CD4-positive, alpha-beta T cell treated with Interferon alpha-2 for 1 hour (primary cell): ENCODE results near the gene NTN1.

Source experiments
- DNase-seq, 2 donors: peaks; one replicate each; pipeline ENCODE4 v3.0.0-alpha.2; 2020 to 2022

The NTN1 gene

GRCh38 chr17:9169116-9169515 lies 147.8 kb downstream of the NTN1 start:
- no peak for DNase-seq

DNA sequence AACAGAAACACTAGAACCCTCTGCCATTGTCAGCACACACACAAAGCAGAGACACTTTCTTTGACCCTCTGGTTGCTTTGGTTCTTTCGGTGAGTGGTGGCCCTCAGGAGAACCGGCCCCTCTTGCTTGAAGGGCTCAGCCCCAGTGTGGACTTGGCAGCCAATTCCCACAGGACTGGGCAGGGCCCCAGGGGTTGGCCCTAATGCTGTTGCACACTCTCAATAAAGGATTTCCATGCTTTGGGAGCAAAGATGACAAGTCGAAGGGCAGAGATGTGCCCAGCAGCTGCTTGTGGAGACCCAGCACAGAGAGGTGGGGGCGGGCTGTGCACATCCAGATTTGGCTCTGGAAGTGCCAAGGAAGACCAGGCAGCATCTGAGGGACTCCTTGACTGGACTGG lies 149.0 kb downstream of the NTN1 start:
- no peak for DNase-seq

GRCh38 chr17:9170853-9171252 lies 149.5 kb downstream of the NTN1 start:
- DNase-seq = no peak

DNA sequence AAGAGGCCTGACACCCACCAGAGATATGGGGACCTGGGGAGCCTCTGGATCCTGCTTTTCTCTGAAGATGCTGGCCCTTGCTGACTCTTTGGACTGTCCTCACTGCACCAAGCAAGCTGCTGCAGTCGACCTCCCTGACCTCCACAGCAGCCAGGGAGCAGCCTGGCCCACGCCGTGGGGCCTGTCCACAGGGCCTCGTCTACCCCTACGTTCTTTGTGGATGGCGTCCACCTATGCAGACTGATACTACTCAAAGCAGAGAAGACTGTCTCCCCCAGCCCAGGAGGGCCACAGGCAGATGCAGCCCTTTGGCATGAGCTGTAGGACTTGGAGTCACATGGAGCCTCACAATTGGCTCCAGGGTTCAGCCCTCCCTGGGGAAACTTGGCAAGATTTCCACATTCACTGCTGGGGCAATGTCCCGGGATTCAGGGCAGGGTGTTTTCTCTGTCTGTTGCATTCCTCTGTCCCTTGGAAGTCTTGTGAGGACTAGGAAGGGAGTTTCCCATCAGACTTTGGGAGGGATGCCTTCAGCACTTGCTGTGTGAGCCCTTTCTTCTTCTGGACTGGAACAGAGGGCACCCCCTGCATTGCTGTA lies 152.2 kb downstream of the NTN1 start:
- no peak for DNase-seq

GRCh38 chr17:9174312-9174711 lies 153.0 kb downstream of the NTN1 start:
- DNase-seq = no peak

- no peak for DNase-seq
These were observed 153.7 kb downstream of the NTN1 start for GRCh38 chr17:9174779-9175574.

DNA sequence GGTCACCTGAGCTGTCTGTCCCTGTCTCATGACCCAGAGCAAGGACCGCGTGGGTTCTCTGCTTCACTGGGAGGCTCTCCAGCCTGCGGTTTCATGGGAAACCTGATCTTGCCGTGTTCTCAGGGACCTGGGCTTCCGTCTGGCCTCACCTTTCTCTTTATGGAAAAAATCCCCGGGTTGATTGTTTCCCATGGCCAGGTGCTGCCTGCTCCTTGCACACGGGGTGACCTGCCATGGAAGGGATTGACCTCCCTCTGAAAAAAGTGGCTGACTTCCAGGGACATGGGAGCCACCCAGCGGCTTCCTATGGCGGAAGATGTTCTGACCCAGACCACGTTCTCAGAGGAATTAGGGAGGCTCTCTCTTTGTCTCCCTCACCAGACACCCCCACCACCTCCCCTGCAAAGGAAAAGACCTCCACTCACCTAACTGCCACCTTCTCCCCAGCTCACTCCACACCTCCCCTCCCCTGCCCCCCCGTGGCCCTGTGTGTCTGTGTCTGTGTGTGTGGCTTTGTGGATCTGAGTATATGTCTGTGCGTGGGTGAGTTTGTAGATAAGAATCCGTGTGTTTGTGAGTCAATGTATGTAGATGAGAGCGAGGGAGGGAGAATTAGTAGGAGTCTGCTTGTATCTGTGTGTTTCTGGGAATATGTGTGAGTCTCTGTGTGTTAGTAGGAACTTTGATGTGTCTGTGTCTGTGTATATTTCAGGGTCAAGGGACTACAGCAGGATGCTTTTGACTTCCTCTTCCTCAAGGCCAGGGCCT lies 154.6 kb downstream of the NTN1 start:
- DNase-seq = no peak

DNA sequence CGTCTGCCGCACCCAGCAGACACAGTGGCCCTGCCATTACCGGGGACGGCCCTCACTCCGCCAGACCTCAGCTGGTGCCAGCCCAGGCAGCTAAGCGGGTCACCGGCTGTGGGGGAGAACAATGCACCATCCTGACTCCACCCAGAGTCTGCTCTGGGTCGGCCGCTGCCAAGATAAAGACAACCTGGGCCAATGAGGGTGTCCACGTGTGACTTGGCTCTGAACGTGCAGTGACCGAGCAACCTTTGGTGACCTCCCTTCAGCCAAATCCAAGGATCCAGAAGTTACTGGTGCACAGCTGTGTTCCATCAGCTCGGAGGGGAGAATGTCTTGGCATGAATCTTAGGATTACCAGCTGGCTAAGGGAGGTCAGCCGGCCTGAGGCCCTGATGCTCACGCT lies 155.9 kb downstream of the NTN1 start:
- DNase-seq = no peak

DNA sequence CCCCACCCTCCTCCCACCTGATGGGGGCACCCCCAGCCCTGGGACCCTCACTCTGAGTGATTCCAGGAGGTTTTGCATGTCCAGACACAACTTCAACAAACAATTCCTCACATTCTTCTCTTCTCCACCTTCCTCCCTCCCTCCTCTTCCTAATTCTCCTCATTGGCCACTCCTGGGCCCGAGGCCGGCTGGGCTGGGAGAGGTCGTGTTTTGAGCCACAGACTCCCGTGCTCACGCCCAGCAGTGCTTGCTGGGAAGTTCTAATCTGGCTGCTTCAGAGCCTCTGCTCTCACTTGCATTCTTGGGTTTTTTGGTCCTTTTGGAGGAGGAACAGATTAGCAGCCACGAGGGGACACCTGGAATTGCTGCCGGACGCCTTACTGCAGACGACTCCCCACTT lies 157.0 kb downstream of the NTN1 start:
- no peak for DNase-seq

DNA sequence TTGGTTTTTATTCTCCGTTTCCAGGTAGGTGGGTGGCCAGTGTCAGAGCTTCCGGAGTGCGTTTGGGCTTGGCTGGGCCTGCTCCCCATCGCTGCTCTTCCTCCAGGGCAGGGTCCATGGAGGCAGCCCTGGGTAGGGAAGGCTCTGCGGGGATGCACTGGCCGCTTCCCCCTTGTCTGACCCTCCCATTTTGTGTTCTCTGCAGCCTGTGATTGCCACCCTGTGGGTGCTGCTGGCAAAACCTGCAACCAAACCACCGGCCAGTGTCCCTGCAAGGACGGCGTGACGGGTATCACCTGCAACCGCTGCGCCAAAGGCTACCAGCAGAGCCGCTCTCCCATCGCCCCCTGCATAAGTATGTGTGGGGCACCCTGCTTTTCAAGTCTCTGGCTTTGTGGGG lies 158.3 kb downstream of the NTN1 start:
- DNase-seq = no peak

GRCh38 chr17:9181640-9182039 lies 160.3 kb downstream of the NTN1 start:
- DNase-seq = no peak

DNA sequence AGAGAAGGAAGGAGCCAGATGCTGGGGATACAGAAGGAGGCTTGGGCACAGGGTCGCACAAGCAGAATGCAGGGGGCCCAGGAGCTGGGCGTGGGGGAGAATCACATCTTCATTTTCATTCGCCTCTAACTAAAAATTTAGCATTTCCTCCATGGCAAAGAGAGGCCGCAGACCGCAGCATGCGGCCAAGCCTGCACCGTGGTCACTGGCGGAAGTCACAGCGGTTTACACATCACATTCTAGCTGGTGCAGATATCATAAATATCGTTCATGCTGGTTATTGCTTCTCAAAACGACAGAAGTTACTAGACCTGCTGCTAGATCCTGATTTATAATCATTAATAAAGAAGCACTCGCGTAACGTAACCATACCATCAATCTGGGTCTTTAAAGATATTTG lies 162.0 kb downstream of the NTN1 start:
- peak in 1 of 2 donors; percentile 28 for DNase-seq

DNA sequence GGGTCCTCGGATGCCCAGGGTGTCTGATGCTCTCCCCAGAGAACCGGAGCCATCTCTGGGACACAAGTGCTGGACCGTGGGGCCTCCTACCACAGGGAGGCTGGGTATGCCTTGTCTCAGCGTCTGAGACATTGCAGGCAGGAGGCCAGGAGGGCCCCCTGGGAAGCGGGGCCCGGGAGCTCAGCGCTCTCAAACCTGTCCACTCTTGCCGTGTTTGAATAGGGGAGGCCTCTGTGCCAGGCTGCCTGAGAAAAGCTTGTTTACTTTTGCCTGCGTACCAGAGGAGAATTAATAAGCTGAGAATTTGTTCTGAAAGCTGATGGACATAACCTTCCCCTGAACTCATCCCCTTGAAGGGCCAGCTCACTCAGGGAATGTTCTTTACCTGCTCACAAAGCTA lies 163.8 kb downstream of the NTN1 start:
- DNase-seq = no peak

- DNase-seq = no peak
These were observed 164.5 kb downstream of the NTN1 start for GRCh38 chr17:9185688-9186284.

DNA sequence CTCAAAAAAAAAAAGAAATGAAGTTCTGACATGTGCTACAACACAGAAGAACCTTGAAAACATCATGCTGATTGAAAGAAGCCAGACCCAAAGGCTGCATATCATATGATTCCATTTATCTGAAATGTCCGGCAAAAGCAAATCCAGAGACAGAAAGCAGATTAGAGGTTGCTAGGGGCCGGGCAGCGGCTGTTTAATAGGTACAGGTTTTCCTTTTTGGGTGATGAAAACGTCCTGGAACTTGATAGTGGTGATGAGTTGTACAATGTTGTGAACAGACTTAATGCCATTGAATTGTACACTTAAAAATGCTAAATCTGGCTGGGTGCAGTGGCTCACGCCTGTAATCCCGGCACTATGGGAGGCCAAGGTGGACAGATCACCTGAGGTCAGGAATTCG lies 166.5 kb downstream of the NTN1 start:
- DNase-seq = no peak

DNA sequence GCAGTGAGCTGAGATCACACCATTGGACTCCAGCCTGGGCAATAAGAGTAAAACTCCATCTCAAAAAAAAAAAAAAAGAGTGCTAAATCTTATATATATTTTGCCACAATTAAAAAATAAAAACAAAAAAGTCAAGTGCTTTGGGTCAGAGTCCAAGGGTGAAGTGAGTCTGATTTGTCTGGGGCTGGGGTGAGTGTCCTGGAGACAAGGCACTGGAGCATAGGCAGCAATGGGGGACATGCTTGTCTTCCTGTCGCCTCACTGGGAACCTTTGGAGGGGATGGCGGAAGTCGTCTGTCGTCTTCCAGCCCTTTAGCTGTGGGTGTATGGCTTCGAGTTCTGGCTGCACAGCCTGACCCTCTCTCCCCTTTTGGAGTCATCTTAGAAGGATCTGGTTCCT lies 167.1 kb downstream of the NTN1 start:
- DNase-seq = no peak

GRCh38 chr17:9189870-9190269 lies 168.6 kb downstream of the NTN1 start:
- no peak for DNase-seq

DNA sequence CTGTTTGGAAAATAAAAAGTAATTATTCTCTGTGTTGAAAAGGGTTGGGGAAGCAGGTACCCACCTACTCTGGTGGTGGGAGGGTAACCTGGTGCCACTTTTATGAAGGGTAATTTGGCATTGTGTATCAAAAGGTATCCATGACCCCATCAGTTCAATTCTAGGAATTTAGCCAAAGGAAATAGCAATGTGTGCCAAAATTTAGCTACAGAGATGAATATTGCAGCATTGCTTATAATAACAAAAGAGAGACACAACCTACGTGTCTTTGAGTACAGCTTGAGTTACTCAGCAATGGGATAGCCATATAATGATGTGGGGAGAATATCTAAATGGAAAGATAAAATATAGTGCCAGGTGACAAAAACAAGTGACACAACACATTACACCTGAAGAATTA lies 170.7 kb downstream of the NTN1 start:
- no peak for DNase-seq

DNA sequence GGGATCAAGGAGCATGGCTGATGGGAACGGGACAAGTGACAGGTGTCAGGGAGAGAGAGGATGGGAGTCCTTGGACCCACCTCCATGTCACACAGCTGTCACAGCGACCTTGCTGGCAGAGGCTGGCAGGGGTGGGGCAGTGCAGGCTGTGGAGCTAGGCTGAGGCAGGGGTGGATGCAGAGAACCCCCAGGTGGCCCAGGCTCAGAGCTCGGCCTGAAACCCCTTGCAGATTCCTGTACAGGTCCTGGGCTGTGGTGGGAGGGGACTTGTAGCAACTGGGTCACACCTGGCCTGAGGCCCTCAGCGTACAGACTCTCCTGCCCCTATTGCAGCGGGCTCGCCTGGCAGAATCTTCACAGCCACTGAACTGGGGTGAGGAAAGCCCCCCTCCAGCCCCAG lies 174.1 kb downstream of the NTN1 start:
- no peak for DNase-seq

- no peak for DNase-seq
These were observed 174.8 kb downstream of the NTN1 start for GRCh38 chr17:9195961-9196670.

DNA sequence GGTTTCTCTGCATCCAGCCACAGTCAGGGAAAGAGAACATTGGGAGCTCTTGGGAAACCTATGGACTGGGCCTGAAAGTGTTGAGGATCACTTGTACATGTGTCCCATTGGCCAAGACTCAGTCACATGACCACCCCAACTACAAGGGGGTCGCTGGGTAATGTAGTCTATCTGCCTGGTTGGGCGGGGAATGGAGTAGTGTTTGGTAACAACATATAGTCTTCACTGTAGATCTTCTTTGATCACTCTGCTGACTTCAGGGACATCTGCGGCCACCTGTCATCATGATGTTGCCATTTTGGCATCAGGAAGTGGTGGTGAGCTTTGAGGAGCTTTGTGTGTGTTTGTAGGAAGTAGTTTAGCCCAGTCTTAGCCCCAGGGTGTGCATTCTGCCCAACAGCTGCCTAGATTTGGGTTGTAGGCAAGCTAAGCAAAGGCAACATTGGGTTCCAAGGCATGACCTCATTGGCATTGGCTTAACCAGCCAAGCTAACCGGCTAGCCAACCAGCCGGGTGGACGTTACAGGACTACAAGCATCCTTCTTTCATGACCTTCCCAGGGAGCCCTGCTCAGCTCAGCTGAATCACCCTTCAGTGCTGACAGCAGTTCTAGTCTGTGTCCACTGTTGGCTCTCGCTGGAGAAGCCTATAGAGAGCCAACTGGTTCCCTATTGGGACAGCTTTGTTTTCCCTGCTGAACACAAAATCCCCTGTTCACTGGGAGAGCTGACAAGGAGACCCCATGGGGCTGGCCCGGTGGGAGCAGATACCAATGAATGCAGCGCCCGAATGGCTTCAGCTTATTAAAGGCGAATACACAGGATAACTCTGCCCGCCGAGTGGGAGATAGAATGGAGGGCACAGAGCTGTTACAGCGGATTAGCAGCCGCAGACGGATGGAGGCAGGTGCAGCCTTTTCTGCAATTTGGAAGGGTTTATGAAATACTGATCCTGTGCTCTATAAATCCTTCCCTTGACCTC lies 178.6 kb downstream of the NTN1 start:
- no peak for DNase-seq
